HepG2 (cell line): Measurements from ENCODE around the gene ITGA2.

ENCODE experiments used
- CTCF ChIP-seq: sonication (generic); formaldehyde crosslinking; IDR thresholded peaks from 2 replicates; pipeline ENCODE4 v1.5.0; 2020; ENCODE audit warnings: mild to moderate bottlenecking, missing genetic modification reagents, moderate library complexity
- DDIT3 ChIP-seq: sonication (generic); formaldehyde crosslinking; IDR thresholded peaks from 2 replicates; pipeline ENCODE4 v1.4.0; 2020; ENCODE audit warnings: mild to moderate bottlenecking, missing genetic modification reagents
- HNF4A ChIP-seq: sonication (generic); formaldehyde crosslinking; IDR thresholded peaks from 2 replicates; pipeline ENCODE4 v1.4.0; 2020; ENCODE audit warnings: missing genetic modification reagents
- JUNB ChIP-seq: sonication (generic); formaldehyde crosslinking; IDR thresholded peaks from 2 replicates; pipeline ENCODE4 v1.8.0; 2022; ENCODE audit warnings: missing genetic modification reagents, mild to moderate bottlenecking, borderline replicate concordance
- MYC ChIP-seq: sonication (generic); formaldehyde crosslinking; IDR thresholded peaks from 2 replicates; pipeline ENCODE4 v1.9.0; 2021; ENCODE audit warnings: missing genetic modification reagents, borderline replicate concordance
- NFE2L1 ChIP-seq: sonication (generic); formaldehyde crosslinking; IDR thresholded peaks from 2 replicates; pipeline ENCODE4 v1.4.0; 2020; ENCODE audit warnings: missing genetic modification reagents, mild to moderate bottlenecking, borderline replicate concordance
- POLR2A ChIP-seq, 2 experiments: IDR thresholded peaks; 2 replicates each; pipeline ENCODE4 v1.6.1; 2011; ENCODE audit warnings: low read depth in 2 of 2, low read length in 2 of 2, mild to moderate bottlenecking in 1 of 2, moderate library complexity in 1 of 2; ENCODE audit not compliant: insufficient read depth in 1 of 2
- REPIN1 ChIP-seq: sonication (generic); formaldehyde crosslinking; IDR thresholded peaks from 2 replicates; pipeline ENCODE4 v1.8.0; 2022; ENCODE audit warnings: missing genetic modification reagents, low read depth, mild to moderate bottlenecking, borderline replicate concordance
- SP1 ChIP-seq, 2 experiments: fragments of 450-650 bp in 1 of 2; sonication (generic) in 1 of 2; formaldehyde crosslinking in 1 of 2; IDR thresholded peaks; 2 replicates each; pipeline versions ENCODE4 v1.4.0 to v1.6.1; 2016 to 2020; ENCODE audit warnings: missing genetic modification reagents in 1 of 2
- ZBTB1 ChIP-seq: sonication (generic); formaldehyde crosslinking; IDR thresholded peaks from 2 replicates; pipeline ENCODE4 v1.4.0; 2020; ENCODE audit warnings: missing genetic modification reagents, borderline replicate concordance
- ZNF292 ChIP-seq: sonication (generic); formaldehyde crosslinking; IDR thresholded peaks from 2 replicates; pipeline ENCODE4 v1.8.1; 2022; ENCODE audit warnings: mild to moderate bottlenecking, low read depth, missing genetic modification reagents, borderline replicate concordance
- TF ChIP-seq, protein P1 (sequence below): sonication (generic); formaldehyde crosslinking; conservative IDR thresholded peaks from 2 replicates; pipeline ENCODE4 v1.4.0; 2020; ENCODE audit warnings: missing genetic modification reagents
- TF ChIP-seq, protein P2 (sequence below), 2 experiments: fragments of 450-650 bp in 1 of 2; sonication (generic) in 1 of 2; formaldehyde crosslinking in 1 of 2; IDR thresholded peaks; 2 replicates each; pipeline versions ENCODE4 v1.6.1 to v1.8.0; 2016 to 2022; ENCODE audit warnings: antibody characterized with exemption in 1 of 2, mild to moderate bottlenecking in 1 of 2, missing genetic modification reagents in 1 of 2
- TF ChIP-seq, protein P3 (sequence below): sonication (generic); formaldehyde crosslinking; conservative IDR thresholded peaks from 2 replicates; pipeline ENCODE4 v1.8.1; 2023; ENCODE audit warnings: missing genetic modification reagents

DNA sequence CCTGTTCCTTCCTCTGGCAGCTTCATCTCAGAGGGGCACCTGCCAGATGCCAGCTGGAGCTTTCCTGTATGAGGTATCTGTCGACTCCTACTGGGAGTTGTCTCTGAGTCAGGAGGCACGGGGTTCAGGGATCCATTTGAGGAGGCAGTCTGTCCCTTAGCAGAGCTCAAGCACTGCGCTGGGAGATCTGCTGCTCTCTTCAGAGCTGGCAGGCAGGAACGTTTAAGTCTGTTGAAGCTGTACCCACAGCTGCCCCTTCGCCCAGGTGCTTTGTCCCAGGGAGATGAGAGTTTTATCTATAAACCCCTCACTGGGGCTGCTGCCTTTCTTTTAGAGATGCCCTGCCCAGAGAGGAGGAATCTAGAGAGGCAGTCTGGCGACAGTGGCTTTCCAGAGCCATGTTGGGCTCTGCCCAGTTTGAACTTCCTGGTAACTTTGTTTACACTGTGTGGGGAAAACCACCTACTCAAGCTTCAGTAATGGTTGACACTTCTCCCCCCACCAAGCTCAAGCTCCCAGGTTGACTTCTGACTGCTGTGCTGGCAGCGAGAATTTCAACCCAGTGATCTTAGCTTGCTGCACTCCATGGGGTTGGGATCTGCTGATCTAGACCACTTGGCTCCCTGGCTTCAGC is 11.8 kb upstream of the ITGA2 start:
- TF ChIP-seq CTCF (CRISPR knock-in tag) (no peak), ZBTB1 (CRISPR knock-in tag) (no peak), JUNB (no peak), DDIT3 (CRISPR knock-in tag) (no peak), SP1 (IDR thresholded peaks at IDR 0.05) (no peak), SP1 (CRISPR knock-in tag; IDR thresholded peaks at IDR 0.05) (no peak), ZNF292 (CRISPR knock-in tag) (no peak), HNF4A (no peak), MYC (no peak), NFE2L1 (CRISPR knock-in tag) (no peak), POLR2A (IDR thresholded peaks at IDR 0.05; ENCODE audit: insufficient read depth in 1 of 2, low read depth in 2 of 2, low read length in 2 of 2) (no peak), REPIN1 (CRISPR knock-in tag) (no peak)
- TF ChIP-seq, protein P1, sequence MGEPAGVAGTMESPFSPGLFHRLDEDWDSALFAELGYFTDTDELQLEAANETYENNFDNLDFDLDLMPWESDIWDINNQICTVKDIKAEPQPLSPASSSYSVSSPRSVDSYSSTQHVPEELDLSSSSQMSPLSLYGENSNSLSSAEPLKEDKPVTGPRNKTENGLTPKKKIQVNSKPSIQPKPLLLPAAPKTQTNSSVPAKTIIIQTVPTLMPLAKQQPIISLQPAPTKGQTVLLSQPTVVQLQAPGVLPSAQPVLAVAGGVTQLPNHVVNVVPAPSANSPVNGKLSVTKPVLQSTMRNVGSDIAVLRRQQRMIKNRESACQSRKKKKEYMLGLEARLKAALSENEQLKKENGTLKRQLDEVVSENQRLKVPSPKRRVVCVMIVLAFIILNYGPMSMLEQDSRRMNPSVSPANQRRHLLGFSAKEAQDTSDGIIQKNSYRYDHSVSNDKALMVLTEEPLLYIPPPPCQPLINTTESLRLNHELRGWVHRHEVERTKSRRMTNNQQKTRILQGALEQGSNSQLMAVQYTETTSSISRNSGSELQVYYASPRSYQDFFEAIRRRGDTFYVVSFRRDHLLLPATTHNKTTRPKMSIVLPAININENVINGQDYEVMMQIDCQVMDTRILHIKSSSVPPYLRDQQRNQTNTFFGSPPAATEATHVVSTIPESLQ: no peak
- TF ChIP-seq, protein P2, sequence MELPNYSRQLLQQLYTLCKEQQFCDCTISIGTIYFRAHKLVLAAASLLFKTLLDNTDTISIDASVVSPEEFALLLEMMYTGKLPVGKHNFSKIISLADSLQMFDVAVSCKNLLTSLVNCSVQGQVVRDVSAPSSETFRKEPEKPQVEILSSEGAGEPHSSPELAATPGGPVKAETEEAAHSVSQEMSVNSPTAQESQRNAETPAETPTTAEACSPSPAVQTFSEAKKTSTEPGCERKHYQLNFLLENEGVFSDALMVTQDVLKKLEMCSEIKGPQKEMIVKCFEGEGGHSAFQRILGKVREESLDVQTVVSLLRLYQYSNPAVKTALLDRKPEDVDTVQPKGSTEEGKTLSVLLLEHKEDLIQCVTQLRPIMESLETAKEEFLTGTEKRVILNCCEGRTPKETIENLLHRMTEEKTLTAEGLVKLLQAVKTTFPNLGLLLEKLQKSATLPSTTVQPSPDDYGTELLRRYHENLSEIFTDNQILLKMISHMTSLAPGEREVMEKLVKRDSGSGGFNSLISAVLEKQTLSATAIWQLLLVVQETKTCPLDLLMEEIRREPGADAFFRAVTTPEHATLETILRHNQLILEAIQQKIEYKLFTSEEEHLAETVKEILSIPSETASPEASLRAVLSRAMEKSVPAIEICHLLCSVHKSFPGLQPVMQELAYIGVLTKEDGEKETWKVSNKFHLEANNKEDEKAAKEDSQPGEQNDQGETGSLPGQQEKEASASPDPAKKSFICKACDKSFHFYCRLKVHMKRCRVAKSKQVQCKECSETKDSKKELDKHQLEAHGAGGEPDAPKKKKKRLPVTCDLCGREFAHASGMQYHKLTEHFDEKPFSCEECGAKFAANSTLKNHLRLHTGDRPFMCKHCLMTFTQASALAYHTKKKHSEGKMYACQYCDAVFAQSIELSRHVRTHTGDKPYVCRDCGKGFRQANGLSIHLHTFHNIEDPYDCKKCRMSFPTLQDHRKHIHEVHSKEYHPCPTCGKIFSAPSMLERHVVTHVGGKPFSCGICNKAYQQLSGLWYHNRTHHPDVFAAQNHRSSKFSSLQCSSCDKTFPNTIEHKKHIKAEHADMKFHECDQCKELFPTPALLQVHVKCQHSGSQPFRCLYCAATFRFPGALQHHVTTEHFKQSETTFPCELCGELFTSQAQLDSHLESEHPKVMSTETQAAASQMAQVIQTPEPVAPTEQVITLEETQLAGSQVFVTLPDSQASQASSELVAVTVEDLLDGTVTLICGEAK (IDR thresholded peaks at IDR 0.05): no peak
- TF ChIP-seq, protein P2 (CRISPR knock-in tag; IDR thresholded peaks at IDR 0.05): no peak
- TF ChIP-seq, protein P3, sequence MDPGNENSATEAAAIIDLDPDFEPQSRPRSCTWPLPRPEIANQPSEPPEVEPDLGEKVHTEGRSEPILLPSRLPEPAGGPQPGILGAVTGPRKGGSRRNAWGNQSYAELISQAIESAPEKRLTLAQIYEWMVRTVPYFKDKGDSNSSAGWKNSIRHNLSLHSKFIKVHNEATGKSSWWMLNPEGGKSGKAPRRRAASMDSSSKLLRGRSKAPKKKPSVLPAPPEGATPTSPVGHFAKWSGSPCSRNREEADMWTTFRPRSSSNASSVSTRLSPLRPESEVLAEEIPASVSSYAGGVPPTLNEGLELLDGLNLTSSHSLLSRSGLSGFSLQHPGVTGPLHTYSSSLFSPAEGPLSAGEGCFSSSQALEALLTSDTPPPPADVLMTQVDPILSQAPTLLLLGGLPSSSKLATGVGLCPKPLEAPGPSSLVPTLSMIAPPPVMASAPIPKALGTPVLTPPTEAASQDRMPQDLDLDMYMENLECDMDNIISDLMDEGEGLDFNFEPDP (CRISPR knock-in tag): no peak
